GM21423 (cell line): ENCODE measurements around the gene SYMPK.
A peak's percentile ranks its signal among the peaks of the same experiment; 100 is the strongest.
"Not testable (repeated sequence)": the region's sequence is repeated elsewhere in the genome, so short reads cannot be mapped to it uniquely, and the experiment has no call there.

Experiments used
- ATAC-seq: cut with Tn5 transposase; IDR thresholded peaks from one replicate; pipeline ENCODE4 v1.9.1; 2021; ENCODE audit warnings: mild to moderate bottlenecking, moderate library complexity; ENCODE audit not compliant: unreplicated experiment

SYMPK gene

DNA sequence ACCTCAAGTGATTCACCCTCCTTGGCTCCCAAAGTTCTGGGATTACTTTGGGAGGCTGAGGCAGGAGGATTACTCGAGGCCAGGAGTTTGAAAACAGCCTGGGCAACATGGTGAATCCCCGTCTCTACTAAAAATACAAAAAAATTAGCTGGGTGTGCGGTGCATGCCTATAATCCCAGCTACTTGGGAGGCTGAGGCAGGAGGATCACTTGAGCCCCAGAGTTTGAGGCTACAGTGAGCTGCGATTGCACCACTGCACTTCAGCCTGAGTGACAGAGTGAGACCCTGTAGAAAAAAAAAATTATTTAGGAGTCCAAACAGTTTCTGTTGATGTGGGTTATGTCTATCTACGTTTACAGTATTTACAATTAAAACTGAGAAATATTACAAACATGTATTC lies 7.9 kb upstream of the SYMPK start:
- no peak for ATAC-seq

DNA sequence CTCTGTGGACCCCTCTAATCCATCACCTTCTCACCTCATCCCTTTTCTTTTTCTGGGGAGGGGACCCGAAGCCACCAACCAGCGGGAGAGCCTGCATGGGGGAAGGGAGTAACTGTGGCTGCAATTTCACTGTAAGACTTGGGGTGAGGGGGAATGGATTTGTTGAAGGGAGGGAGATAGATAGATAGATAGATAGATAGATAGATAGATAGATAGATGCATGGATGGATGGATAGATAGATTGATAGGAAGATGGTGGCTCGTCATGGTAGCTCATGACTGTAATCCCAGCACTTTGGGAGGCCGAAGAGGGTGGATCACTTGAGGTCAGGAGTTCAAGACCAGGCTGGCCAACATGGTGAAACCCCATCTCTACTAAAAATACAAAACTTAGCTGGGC lies 4.3 kb upstream of the SYMPK start:
- ATAC-seq = not testable (repeated sequence)

DNA sequence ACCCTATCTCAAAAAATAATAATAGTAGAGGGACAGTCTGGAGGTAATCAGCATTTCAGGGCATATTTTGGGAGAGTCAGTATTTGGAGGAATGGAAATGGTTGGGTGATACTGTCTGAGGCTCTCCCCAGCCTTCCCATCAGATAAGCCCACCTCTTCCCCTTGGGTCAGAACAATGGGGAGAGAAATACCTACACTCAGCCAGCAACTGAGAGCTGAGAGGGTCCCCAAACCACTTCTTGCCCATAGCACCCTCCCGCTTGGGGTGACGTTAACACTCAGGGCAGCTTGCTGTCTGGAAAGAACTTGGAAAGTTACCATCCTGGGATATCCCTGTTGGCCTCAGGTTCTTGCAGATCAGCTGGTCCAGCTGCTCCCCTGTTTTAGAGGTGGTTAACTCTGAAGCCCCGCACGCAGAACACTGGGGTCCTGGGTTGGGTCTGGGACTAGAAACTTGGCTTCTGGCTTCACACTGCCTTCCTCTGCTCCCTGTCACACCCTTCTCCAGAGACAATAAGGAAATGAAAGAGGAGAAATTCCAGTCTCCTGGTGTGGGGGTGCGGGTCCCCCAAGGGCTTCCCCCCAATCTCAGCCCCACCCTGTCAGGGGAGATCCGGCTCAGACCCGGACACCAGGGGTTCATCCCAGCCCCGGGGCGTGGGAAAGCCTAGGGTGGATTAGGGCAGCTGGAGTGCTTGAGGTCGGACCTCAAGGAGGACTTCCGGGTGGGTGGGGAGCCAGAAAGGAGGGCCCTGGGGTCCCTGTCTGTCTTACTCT lies 3.6 kb upstream of the SYMPK start:
- ATAC-seq = no peak

GRCh38 chr19:45865269-45865948 lies 2.5 kb upstream of the SYMPK start:
- no peak for ATAC-seq

- no peak for ATAC-seq
Measured at GRCh38 chr19:45864629-45865082, 1.7 kb upstream of the SYMPK start.

DNA sequence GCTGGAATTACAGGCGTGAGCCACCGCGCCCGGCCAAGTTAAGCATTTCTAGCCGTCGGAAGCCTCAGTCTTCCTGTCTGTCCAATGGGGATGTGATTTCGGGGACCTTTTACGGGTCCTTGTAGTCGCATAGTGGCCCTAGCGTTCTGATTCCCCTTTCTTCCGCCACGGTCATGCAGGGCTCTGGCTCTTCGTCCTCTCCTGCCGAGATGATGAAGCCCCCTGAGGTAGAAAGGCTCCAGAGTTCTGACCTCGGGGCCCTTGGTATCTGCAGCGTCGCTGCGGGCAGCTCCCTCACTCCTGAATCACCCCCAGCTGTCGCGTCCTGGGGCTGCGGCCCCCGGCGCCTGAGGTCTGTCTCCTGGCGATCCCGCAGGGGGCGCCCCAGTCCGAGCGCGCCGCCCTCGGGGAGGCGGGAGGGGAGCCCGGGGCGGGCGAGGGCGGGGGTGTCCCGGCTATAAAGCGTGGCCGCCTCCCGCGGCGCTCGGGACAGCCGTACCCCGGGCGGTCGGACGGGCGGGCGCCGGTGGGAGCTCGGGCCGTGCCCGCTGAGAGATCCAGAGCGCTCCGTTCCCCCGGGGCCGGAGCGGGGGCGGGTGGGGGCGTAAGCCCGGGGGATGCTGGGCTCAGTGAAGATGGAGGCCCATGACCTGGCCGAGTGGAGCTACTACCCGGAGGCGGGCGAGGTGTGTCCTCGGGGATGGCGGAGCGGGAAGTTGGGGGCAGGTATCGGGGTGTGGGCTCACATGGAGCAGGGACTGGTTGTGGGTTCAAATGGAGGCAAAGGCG lies 1.1 kb upstream of the SYMPK start, which contains the start of gene FOXA3:
Gene FOXA3, plus strand, starts transcription at position 487 of the 789 bp plus-strand sequence. Its CDS starts 131 bp downstream, at position 618.
- ATAC-seq = peak; percentile 35

DNA sequence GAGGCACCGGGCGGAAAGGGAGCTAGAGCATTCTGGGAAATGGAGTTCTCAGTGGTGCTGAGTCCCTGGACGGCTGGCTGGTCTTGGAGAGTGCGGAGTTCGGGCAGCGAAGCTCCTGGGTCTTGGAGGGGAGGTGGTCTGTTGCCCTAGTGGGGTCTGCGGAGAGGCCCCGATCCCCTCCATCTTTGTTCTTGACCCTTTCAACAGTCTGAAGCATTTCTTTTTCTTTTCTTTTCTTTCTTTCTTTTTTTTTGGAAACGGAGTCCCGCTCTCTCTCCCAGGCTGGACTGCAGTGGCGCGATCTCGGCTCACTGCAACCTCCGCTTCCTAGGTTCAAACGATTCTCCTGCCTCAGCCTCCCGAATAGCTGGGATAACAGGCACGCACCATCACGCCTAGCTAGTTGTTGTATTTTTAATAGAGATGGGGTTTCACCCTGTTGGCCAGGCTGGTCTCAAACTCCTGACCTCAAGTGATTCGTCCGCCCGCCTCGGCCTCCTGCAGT lies 440 bp upstream of the SYMPK start:
- ATAC-seq = no peak

GRCh38 chr19:45862271-45862563 lies 730 bp downstream of the SYMPK start:
- ATAC-seq = no peak

DNA sequence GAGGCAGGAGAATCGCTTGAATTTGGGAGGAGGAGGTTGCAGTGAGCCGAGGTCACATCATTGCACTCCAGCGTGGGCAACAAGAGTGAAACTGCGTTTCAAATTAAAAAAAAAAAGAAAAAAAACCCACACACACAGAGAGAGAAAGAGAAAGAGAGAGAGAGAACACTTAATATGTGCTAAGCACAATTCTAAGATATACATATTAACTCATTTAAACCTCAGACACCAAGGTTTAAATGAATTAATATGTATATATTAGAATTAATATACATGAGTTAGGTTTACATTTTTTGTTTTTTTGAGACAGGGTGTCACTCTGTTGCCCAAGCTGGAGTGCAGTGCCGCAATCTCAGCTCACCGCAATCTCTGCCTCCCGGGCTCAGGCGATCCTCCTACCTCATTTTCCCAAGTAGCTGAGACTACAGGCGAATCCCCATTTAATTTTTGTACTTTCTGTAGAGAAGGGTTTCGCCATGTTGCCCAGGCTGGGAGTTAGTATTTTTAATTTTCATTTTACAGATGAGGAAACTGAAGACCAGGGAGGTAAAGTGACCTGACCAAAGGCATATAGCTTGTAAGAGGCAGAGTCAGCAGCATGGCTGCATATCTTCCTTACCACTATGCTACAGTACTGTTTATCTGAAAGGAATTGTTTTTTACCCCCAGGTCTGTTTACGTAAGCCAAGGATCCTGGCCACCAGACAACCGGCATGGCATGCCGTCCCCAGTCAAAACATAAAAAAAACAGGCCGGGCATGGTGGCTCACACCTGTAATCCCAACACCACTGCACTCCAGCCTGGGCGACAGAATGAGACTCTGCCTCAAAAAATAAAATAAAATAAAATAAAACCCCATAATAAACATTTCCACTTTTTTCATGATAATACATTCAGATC lies 2.3 kb downstream of the SYMPK start:
- ATAC-seq = no peak

- no peak for ATAC-seq
Measured at GRCh38 chr19:45854167-45854778, 8.7 kb downstream of the SYMPK start.

GRCh38 chr19:45852983-45853382 lies 10.0 kb downstream of the SYMPK start:
- ATAC-seq = no peak

GRCh38 chr19:45852145-45852750 lies 10.7 kb downstream of the SYMPK start:
- no peak for ATAC-seq

DNA sequence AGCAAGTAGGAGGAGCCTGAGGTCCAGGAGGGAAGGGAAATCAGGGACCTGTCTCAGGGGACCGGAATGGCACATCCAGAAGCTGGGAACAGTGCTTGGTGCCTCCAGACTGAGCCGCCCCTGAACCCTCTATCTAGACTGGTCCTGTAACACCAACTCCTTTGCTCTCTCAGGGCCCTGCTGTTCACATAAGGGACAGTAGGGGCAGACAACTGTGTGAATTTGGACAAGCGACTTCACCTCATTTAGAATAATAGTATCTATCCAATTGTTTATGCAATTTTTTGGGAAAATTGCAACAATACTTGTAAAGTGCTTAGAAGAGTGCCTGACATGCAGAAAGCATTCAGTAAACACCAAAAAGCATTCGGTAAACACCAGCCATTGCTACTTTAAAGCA lies 14.0 kb downstream of the SYMPK start:
- no peak for ATAC-seq

- ATAC-seq = no peak
Measured at GRCh38 chr19:45847663-45848062, 15.3 kb downstream of the SYMPK start.

DNA sequence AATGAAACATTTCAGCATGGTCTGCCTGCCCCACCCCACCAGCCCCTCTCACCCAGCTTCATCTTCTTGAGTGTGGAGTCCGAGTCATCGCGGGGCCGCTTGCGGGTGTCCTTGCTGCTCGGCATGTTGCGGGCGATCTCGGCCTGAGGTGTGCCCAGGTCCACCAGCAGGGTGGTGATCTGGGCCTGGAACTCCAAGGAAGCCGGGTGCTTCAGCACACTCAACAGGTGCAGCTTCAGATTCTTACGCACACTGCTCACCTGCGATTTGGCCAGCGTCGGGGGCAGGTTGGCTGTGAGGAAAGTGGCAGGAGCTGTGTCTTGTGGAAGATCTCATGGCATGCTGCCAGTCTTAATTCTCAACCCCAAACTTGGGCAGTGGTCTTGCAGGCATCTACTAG lies 20.7 kb downstream of the SYMPK start:
- ATAC-seq = no peak

DNA sequence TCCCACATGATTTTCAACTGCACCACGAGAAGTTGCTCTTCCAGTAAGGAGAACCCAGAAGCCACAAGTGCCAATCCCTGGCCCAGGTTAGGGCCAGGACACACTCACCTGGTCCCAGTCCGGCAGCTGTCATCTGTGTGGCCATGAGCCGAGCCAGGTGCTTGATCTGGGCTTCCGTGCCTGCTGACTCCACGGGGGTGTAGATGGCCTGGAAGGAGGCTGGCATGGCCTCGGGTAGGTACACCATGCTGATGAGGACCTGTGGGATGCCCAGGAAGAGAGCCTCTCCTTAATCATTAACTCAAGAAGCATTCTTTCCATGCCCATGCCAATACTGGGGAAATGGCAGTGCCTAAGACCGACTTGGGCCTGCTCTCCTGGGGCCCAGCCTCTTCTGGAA lies 28.0 kb downstream of the SYMPK start:
- ATAC-seq = no peak

- ATAC-seq = no peak
Measured at GRCh38 chr19:45828945-45829344, 34.0 kb downstream of the SYMPK start.

GRCh38 chr19:45828523-45828922 lies 34.4 kb downstream of the SYMPK start:
- ATAC-seq = no peak

GRCh38 chr19:45827459-45828093 lies 35.4 kb downstream of the SYMPK start:
- no peak for ATAC-seq
